NCI-H2196 (cell line): ENCODE data around the gene TCAP.

Experiments used
- DNase-seq: peaks from one replicate; lab custom pipeline; 2025; ENCODE audit not compliant: unreplicated experiment; lab: John Stamatoyannopoulos, UW

Gene TCAP

GRCh38 chr17:39648616-39649366, 16.4 kb upstream of the TCAP start:
- DNase-seq = no peak

DNA sequence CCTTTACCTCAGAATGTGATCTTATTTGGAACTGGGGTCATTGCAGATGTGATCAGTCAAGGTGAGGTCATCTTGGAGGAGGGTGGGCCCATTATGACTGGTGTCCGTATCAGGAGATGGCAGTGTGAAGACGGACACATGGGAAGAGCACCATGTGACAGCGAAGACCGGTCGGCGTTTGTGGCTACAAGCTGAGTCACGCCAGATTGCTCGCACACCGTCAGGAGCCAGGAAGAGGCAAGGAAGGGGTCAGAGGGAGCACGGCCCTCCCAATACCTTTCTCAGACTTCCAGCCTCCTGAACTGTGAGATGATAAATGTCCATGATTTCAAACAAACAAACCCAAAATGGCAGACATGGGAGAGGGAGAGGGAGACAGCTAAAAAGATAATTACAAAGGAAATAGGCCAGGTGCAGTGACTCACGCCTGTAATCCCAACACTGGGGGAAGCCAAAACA, 15.0 kb upstream of the TCAP start:
- no peak for DNase-seq

- no peak for DNase-seq
Measured at GRCh38 chr17:39651923-39652586, 13.1 kb upstream of the TCAP start.

DNA sequence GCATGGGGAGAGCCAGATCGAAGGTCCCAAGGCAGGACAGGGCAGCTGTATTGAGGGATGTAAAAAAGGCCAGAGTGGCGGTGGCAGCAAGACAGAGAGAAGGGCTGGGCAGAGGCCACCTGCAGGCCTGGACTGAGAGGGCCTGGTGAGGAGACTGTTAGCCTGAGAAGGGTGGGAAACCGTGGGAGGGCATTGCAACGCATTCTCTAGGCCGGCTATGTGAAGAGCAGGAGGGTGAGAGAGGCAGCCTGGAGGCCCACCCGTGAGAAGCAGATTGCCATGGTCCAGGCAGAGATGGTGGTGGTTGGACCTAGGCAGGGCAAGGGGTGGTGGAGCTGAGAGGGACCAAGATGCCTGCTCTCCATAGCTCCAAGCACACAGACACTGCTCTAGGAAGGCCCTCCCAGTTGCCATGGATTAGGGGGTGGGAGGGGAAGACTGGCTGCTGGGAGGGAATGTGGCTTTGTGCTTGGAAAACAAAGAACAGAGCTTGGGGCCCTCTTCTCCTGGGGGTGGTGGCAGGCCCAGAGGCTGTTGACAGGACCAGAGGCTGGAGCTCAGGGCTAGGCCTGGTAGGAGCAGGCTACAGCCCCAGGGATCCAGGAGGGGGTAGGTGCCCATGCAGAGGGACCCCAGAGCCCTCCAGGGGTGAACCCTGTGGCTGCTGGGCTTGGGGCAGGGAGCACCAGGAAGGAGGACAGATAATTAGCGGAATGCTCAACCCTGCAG, 12.4 kb upstream of the TCAP start:
- no peak for DNase-seq

GRCh38 chr17:39653316-39653661, 11.9 kb upstream of the TCAP start:
- no peak for DNase-seq

DNA sequence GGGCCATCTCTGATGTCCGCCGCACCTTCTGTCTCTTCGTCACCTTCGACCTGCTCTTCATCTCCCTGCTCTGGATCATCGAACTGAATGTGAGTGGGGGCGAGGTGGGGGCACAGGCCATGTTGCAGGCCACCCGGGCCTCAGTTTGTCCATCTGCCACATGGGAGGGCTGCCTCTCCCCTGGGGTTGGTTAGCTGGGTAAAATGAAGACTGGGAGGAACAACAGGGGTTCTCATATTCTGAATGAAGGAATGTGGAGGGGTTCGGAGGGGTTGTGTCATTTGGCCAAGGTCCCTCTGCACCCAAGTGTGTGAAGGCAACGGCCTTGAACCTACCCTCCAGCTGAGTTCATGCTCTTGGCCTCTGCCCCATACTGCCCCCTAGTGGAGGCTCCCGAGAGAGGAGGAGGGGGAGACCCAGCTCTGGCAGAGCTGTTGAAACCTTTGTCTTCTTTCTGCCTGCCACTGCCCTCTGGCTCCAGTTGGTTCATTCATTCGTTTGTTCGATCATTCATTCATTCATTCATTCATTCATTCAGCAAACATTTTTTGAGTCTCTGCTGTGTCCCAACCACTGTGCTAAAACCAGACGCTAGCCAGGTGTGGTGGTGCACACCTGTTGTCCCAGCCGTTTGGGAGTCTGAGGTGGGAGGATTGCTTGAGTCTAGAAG, 11.4 kb upstream of the TCAP start:
- DNase-seq = peak; percentile 50

- DNase-seq = no peak
Measured at GRCh38 chr17:39655105-39655504, 10.0 kb upstream of the TCAP start.

DNA sequence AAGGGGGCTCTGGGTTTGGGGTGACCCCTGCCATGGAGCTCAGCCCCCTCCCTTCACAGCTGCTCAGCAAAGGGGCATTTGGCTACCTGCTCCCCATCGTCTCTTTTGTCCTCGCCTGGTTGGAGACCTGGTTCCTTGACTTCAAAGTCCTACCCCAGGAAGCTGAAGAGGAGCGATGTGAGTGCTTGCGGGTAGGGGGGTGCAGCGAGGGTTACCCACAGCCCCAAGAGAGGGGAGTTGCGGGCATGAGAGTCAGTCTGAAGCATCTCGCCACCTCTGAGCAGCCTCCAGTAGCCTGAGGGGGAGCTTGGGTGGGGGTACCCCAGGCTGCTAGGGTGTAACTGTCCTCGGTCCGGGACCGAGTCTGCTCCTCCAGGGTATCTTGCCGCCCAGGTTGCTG, 6.8 kb upstream of the TCAP start:
- no peak for DNase-seq

DNA sequence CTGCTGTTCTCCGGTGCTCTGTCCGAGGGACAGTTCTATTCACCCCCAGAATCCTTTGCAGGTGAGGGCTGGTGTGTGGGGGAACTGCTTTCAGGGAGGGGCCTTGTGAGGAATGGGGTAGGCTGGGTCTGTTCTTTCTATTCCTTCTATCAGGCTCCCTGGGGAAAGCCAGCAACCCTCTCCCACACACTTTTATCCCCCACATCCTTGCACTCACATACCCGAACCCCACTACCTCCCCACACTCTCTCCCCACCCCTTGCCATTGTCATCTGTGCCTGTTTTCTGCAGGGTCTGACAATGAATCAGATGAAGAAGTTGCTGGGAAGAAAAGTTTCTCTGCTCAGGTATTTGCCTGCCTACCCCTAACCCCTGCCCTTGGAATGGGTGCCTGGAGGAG, 6.4 kb upstream of the TCAP start:
- no peak for DNase-seq

DNA sequence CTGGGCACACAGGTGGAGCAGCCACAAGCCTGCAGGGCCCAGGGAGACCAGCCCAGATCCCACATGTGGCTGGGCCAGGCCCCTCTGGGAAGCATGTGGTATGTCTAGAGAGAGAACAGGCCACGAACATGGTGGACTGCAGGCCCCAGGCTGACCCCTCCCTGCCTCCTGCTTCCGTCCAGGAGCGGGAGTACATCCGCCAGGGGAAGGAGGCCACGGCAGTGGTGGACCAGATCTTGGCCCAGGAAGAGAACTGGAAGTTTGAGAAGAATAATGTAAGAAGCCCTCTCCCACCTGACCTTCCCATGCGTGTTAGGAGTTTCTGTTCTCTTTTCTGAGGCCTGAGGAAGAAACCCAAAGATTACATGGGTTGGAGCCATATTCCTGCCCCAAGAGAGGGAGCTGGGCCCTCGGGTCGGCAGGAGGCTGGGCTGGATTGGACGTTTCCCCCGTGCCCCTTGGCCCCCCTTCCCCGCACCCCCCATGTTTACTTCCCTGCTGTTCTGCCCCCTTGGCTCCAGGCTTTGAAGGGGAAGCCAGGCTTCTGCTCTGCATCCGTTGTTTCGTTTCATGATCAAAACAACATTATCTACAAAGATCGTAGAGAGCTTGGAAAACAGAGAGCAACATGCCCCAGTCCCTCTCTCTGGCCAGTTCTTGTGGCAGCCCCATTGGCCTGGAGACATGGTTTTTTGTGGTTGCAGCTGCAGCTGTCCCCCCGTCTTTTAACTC, 5.7 kb upstream of the TCAP start:
- no peak for DNase-seq

GRCh38 chr17:39660011-39660360, 5.2 kb upstream of the TCAP start:
- no peak for DNase-seq

GRCh38 chr17:39660397-39661385, 4.5 kb upstream of the TCAP start:
- no peak for DNase-seq

DNA sequence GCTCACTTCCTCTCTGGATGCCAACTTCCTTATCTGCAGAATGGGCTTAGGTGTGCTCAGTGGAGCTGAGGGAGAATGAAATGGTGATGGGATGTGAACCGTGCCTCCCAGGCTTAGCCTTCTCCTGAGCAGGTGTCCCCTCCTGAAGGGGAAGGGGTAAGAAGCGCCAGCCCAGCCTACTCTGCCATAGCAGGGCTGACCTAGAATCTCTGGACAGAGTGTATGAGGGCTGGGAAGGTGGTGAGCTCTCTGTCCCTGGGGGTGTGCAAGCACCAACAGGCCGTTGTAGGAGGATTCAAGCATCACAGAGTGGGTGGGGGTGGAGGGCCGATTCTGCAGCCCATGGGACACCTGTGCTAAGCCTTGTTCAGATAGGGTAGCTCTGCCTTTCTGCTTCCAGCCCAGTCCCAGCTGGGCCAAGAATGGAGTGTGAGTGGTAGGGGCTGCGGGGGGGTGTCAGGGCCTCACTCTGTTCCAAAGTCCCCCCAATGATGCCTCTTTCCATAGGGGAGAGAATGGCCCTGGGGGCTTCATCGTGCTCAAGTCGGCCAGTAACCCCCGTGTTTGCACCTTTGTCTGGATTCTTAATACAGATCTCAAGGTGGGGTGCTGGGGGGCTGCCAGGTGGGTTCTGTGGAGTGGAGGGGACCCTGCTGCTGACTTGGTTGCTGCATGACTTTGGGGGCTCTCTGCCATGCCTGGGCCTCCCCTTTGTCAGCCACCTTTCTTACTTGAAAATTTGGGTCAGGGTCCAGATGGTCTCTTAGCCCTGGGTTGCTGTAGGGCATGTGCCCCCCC, 3.2 kb upstream of the TCAP start:
- DNase-seq = no peak

DNA sequence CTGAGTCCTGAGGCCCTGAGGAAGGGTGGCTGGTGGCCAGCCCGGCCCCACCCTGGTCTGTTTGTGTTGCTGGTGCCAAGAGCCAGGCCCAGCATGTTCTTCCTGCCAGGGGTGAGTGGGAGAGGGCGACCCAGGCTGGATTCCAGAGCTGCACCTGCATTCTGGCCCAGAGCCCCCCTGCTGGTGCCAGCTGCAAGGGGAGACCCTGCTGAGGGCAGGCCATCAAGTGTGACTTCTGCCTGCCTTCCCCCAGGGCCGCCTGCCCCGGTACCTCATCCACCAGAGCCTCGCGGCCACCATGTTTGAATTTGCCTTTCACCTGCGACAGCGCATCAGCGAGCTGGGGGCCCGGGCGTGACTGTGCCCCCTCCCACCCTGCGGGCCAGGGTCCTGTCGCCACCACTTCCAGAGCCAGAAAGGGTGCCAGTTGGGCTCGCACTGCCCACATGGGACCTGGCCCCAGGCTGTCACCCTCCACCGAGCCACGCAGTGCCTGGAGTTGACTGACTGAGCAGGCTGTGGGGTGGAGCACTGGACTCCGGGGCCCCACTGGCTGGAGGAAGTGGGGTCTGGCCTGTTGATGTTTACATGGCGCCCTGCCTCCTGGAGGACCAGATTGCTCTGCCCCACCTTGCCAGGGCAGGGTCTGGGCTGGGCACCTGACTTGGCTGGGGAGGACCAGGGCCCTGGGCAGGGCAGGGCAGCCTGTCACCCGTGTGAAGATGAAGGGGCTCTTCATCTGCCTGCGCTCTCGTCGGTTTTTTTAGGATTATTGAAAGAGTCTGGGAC, 2.4 kb upstream of the TCAP start:
- DNase-seq = no peak

DNA sequence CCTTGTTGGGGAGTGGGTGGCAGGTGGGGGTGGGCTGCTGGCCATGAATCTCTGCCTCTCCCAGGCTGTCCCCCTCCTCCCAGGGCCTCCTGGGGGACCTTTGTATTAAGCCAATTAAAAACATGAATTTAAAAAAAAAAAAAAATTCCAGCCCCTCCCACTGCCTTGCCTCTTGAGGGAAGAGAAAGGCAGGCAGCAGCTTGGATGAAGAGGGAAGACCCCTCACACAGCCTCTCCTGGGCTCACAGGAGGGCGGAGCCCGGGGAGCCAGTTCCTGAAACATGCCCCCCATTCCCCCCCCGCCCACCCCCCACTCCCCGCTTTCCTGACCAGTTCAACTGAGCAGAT, 1.8 kb upstream of the TCAP start:
- DNase-seq = no peak

DNA sequence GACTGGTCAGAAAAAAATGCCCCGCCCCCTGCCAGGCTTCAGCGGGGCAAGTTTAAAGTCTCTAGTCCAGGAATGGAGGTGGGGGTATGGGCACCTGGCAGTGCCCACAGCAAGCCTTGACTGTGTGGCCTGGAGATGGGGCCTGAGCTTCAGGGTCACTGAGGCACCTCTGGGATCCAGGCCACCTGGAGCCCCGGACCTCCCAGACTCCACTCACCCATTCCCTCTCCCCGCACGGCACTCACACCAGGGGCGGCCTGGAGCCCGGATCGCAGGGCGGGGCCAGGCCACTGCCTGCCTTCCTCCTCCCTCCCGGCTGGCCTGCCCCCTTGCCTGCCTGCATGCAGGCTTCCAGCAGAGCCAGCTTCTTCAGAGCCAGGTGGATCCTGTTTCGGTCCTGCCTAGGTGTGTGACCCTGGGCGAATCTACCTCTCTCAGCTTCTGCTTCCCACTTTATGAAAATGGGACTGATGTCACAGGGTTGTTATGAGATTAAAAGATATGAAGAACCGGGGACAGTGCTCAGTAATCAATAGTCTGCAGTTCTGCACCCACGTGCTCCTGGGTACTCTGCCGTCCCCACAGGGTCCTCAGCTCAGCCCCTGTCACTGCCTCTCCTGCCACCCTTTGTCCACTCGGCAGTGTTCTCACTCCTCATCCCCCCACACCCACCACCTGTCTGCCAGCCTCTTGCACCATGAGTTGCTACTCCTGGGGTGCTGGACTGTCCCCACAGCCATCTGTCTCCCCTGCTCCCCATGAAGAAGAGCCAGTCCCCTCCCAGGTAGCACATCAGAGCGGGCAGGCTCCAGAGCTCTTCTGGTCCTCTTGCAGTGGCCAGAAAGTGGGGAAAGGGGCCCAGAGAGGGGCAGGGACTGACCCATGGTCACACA, 1.2 kb upstream of the TCAP start:
- no peak for DNase-seq

DNA sequence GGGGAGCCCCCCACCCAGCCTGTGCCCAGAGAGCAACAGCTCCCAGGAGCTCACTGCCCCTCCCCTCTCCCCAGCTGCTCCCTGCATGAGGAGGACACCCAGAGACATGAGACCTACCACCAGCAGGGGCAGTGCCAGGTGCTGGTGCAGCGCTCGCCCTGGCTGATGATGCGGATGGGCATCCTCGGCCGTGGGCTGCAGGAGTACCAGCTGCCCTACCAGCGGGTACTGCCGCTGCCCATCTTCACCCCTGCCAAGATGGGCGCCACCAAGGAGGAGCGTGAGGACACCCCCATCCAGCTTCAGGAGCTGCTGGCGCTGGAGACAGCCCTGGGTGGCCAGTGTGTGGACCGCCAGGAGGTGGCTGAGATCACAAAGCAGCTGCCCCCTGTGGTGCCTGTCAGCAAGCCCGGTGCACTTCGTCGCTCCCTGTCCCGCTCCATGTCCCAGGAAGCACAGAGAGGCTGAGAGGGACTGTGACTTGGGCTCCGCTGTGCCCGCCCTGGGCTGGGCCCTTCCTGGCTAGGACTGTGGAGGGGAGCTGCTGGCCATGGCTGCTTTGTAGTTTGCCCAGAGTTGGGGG, 584 bp downstream of the TCAP start:
- no peak for DNase-seq
